COLO668 (cell line): ENCODE data around the gene SLC2A10.
"Not testable (repeated sequence)": the region's sequence is repeated elsewhere in the genome, so short reads cannot be mapped to it uniquely, and the experiment has no call there.

Experiments used
- DNase-seq: peaks from one replicate; lab custom pipeline; 2025; ENCODE audit not compliant: unreplicated experiment; lab: John Stamatoyannopoulos, UW

Gene SLC2A10

DNA sequence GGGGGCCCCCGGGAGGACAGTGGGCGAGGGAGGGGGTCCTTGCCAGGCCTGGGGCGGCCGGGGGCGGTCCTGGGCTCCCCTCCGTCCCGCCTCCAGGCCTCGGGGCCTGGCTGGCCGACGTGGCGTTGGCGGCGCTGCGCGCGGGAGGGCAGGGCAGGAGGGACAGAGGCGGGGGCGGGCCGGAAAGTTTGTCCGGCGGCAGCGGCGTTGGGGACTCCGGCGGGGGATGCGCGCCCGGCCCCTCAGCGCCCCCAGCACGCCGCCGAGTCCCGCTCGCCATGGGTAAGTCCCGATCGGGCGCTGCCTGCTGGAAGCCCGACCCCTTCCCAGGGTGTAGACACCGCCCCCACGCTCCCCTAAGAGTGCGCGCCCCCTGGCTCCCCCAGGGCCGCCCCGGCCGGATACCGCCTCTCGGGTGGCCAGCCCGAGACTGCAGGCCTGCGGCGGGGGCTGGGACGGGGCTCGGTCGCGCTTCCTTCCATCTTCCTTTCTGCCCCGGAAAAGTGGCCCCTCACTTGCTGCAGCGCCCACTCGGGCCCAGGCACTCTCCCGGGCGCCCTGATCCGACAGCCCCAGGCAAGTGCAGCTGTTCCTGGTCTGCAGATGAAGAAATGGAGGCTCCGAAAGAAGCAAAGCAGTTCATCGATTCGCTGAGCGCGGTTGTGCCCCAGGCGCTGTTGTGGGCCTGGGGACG, at the start of gene SLC2A10:
TSS of gene SLC2A10 (plus strand) at position 191 of the 694 bp plus-strand sequence. CDS start at position 279, 88 bp downstream.
- no peak for DNase-seq

GRCh38 chr20:46660487-46660886, 49.0 kb upstream of the SLC2A10 start:
- DNase-seq = no peak

DNA sequence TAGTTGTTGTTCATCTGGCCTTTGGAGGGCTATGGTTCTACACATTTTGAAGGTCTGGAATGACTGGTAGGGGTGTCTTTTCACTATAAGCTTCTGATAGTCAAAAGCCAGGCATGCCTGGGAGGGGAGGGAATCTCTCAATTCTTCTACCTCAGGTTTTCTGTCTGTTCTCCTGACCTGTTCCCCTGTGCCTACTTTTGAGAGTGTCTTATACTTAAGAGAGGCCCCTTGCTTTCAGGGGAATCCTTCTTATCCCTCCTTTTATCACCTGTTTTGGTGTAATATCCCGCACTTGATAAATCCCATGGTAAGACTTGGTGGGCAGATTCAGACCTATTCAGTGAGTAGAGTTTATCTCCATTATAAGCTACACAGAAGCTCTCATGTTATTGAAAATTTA, 47.8 kb upstream of the SLC2A10 start:
- DNase-seq = no peak

GRCh38 chr20:46663531-46663930, 45.9 kb upstream of the SLC2A10 start:
- no peak for DNase-seq

GRCh38 chr20:46665602-46666001, 43.8 kb upstream of the SLC2A10 start:
- DNase-seq = no peak

- no peak for DNase-seq
Measured at GRCh38 chr20:46666306-46666705, 43.1 kb upstream of the SLC2A10 start.

DNA sequence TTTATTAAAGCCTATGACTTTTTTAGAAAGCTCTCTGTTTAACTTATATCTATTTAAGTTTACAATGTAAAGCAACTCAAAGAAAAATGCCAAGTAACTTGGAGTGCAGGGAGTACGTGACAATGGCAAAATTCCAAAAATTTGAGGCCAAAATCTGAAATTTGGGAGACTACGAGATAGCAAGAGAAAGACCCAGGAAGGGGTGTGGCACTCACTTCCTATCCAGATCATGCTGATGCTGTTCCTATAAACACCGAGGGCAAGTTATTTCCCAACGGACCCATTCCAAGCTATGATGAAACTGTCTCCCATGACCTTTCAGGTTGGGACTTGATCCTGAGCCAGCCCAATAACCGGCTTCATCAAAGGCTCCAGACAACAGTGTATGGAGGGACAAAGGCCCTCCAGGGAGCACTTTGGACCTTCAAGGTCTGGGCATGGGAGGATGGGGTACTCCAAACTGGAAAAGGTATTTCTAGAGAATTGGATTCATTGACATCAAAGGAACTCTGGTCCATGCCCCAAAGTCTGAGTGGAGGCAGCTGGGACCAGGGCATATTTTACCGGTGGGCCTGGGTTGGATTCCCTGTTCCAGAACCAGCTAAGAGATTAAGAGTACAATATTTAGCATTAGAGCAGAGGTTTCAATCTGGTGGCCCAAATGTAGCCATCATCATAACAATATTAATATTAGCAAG, 42.5 kb upstream of the SLC2A10 start:
- DNase-seq = no peak

DNA sequence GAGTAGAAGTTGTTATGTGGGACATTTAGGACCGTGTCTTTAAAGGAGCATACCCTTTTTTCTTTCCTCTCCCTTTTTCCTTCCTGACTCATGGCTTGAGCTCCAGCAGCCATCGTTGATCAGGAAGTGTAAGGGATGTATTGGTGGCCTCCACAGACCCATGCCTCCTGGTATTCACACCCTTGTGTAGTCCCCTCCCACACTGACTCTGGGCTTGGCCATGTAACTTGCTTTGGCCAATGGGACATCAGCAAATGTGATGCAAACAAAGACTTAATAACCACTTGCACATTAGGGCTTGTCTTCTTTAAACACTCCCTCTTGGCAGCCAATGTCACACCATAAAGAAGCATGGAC, 39.2 kb upstream of the SLC2A10 start:
- DNase-seq = no peak

DNA sequence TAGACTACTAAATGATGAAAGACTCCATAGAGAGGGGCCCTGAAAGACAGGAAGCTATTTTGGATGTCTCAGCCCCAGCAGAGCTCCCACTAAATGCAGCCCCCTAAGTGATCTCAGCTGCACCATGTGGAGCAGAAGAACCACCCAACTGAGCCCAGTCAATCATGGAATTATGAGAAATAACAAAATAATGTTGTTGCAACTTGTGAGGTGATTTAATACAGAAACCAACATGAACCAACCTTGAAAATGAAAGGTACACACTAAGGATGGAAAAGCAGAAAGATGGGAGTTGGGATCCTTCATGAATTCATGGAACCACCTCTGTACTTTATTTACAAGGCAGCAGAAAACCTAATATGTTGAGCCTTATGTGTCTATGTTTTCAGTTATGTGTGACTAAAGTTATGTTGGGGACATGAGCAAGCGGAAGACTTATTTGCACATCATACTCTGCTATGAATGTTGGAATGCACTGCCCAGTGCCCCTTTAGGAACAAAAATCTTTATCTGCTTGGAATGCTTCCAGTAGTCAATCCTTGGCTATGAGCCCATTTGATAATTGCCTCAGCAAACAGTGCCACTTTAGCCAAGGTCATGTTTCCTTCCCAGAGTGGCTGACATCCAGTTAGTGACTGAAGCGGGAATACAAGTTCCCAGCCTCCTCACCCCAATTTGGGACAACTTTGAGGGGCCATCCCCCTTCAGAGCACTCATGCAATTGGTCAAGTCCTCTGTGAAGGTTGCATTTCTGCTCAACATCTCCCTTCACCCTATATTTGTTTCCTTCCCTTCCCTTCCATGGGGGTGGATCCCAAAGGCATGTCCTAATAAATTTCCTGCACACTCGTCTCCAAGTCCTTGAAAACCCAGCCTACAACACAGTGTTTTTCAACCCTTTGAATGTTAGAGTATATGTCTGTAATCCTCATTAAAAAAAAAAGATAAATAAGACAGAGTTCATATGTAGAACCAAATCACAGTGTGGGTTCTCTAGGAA, 38.6 kb upstream of the SLC2A10 start:
- DNase-seq = no peak

DNA sequence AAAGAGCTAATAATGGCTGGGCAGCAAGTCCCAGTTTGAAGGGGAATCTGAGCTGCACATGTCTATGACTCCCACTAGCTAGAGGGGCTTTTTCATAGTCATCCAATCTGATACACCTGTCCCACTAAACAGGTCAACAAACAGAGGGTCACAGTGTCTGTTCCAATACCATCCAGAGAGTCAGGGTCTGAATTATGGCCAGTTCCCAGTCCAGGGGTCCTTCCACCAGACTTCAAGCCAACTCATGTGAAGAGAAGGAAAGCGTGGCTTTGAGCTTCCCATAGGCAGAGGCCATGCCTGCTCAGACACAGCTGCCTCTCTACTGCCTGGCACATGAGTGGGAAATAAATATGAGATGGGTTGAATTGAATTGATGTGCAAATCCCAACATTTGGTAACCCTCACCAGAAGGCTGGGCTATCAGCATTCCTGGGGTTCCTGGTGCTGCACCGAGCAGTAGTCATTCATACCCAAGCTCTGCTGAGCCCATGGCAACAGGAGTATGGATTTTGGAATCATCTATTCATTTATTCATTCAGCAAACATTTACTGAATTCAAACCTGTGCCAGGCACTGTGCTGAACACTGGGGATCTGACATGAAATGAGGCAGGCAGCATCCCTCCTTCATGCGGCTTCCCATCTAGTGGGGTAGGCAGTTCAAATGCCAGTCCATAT, 37.4 kb upstream of the SLC2A10 start:
- no peak for DNase-seq

DNA sequence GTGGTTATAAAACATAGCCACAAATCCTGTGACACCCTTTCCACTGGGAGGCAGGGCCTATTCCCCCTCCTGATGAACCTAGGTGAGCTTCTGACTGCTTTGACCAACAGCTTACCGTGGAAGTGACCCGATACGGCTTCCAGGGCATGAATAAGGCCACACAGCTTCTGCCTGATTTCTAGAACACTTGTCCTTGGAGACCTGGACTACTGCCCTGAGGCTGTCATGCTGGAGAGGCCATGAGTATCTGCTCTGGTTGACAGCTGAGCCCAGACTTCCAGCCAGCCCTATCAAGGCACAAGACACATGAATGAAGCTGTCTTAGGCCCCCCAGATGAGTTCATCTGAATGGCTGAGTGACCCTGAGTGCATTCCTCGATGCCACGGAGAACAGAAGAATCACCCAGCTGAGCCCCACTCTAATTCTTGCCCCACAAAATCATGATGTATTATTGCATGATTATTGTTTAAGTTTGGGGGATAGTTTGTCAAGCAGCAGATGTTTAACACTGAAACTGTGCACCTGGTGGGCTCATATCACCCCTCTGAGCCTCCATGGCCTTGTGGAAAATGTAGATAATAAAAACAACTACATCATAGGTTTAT, 36.8 kb upstream of the SLC2A10 start:
- DNase-seq = no peak

DNA sequence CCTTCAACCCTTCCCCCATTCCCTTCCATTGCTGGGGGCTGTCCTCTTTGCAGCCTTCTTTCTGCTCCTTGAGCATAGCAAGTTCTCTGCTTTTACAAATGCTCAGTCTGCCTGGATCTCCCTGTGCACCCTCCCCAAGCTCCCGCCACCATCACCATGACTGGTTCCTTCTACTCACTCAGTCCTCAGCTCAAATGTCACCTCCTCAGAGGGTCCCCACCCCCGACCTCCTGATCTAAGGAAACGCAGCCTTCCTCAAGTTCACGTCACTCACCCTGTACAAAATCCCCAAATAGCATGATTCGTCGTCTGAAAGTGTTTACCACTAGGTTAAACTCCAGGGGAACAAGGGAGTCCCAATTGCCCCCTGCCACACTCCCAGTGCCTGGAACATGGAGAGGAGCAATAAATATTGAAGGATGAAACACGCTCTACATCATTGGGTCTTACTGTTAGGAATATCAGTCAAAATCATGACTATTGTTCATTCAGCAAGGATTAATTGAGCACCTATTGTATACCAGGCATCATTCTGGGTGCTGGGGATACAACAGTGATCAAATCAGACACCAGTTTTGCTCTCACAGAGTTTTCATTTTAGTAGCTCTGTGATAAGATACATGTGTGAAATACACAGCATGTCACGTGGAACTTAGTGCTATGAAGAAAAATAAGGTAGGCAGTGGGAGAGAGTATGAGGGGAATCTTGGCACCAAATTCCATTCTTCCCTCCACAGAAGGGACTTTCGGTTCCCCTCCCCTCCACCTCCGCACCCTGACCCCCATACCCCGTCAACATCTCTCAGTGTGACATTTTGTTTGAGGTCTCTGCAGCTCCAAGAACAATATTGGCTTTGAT, 35.8 kb upstream of the SLC2A10 start:
- no peak for DNase-seq

DNA sequence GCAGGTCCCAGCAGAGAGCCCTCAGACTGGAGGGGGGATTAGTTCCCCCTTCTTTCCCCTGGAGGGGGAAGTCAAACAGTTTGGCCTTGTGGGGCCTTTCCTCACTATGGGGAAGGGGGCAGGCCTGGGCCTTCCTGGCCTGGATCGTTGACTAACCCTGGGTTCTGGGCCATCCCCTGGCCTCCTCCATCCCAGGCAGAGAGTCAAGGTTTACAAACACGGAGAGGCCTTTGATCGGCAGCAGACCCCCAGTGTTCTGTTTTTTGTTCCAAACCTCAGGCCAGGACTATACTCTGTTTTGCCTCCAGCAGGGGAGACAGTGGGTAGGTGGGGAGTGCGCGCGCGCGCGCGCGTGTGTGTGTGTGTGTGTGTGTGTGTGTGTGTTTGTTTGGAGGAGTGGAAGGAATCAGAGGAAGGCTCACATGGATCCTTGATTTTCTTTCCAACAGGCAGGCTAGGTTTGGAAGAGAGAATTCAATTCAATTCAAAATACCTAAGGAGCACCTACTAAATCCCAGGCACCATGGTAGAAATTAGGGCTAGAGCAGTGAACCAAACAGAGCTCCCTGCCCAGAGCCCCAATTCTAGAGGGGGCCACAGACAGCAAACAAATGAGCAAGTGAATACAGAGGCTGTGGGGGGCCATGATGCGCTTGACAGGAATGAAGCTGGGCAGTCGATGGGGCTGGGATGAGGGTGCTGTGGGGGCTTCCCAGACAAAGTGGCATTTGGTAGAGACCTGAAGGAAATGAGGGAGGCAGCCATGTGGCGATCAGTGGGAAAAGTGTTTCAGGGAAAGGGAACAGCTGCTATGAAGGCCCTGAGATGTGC, 35.0 kb upstream of the SLC2A10 start:
- DNase-seq = no peak

DNA sequence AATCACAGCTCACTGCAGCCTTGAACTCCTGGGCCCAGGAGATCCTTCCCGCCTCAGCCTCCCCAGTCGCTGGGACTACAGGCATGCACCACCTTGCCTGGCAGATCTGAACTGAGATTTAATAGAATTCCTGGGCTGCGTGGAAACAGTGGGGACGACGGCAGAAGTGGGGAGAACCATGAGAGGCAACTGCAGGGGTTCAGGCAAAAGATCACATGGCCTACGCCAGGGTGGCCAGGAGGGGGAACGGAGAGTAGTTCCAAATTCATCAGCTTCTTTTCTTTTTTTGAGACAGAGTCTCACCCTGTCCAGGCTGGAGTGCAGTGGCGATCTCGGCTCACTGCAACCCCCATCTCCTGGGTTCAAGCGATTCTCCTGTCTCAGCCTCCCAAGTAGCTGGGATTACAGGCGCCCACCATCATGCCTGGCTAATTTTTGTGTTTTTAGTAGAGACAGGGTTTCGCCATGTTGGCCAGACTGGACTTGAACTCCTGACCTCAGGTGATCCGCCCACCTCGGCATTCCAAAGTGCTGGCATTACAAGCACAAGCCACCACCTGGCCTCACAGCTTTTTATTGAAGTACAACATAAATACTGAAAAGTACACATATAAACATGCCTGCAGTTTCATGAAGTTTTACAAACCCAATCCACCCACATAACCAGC, 32.7 kb upstream of the SLC2A10 start:
- DNase-seq = not testable (repeated sequence)

GRCh38 chr20:46677608-46678007, 31.8 kb upstream of the SLC2A10 start:
- no peak for DNase-seq

- no peak for DNase-seq
Measured at GRCh38 chr20:46678516-46678915, 30.9 kb upstream of the SLC2A10 start.

GRCh38 chr20:46680684-46681031, 28.8 kb upstream of the SLC2A10 start:
- DNase-seq = no peak
